HL-60 (cell line): Measurements from ENCODE around the gene SLC10A2.

Source experiments
- CTCF ChIP-seq: IDR thresholded peaks from one replicate; pipeline ENCODE4 v1.5.1; 2011; ENCODE audit warnings: low read length, control low read depth, inconsistent platforms; ENCODE audit not compliant: insufficient read depth
- GABPA ChIP-seq: IDR thresholded peaks from 2 replicates; pipeline ENCODE4 v1.6.1; 2012; ENCODE audit warnings: low read depth
- POLR2AphosphoS5 ChIP-seq: IDR thresholded peaks from 2 replicates; pipeline ENCODE4 v1.6.1; 2012; ENCODE audit warnings: low read depth
- REST ChIP-seq: IDR thresholded peaks from 2 replicates; pipeline ENCODE4 v1.6.1; 2012; ENCODE audit warnings: low read depth; ENCODE audit not compliant: insufficient replicate concordance
- SPI1 ChIP-seq: IDR thresholded peaks from 2 replicates; pipeline ENCODE4 v1.6.1; 2012; ENCODE audit warnings: low read depth, mild to moderate bottlenecking, borderline replicate concordance

- TF ChIP-seq CTCF: no peak
- no peak for TF ChIP-seq POLR2AphosphoS5
- TF ChIP-seq REST: no peak
- no peak for TF ChIP-seq GABPA
- no peak for TF ChIP-seq SPI1
These were observed 32.2 kb downstream of the SLC10A2 start for GRCh38 chr13:103033999-103034398.
